Activated CD8-positive, alpha-beta memory T cell treated with anti-CD3 and anti-CD28 coated beads, Interleukin-2, amount 10 ng/mL, durations not matched to agents 7 days and 5 days (primary cell): ENCODE results near the gene CERCAM. TPM values are rescaled to one million over a fixed set of nuclear protein-coding genes. Genes with fewer than 3 reads are reported as not detected.

Experiments used
- ATAC-seq: fragments of 150-1000 bp; cut with Tn5 transposase; one replicate; pipeline ENCODE4 v1.10.0; 2021; ENCODE audit warnings: moderate library complexity
- CTCF ChIA-PET: fragments of 350-600 bp; sonication (Branson Sonifier 250); formaldehyde crosslinking; loops from one replicate; lab custom pipeline; 2021; ENCODE audit warnings: antibody characterized with exemption; lab: Charles Lee
- DNase-seq: peaks from one replicate; pipeline ENCODE4 v3.0.0-alpha.2; 2020
- H3K27ac Mint-ChIP-seq: one replicate; pipeline ENCODE4 v1.8.0; 2021; ENCODE audit warnings: mild to moderate bottlenecking, mixed read lengths
- H3K27me3 Mint-ChIP-seq: one replicate; pipeline ENCODE4 v1.8.0; 2021; ENCODE audit warnings: mixed read lengths
- H3K36me3 Mint-ChIP-seq: one replicate; pipeline ENCODE4 v1.8.0; 2021; ENCODE audit warnings: mild to moderate bottlenecking, mixed read lengths
- H3K4me1 Mint-ChIP-seq: one replicate; pipeline ENCODE4 v1.8.0; 2021; ENCODE audit warnings: mixed read lengths
- H3K4me3 Mint-ChIP-seq: one replicate; pipeline ENCODE4 v1.8.0; 2021; ENCODE audit warnings: mild to moderate bottlenecking, moderate library complexity, mixed read lengths
- H3K9me3 Mint-ChIP-seq: one replicate; pipeline ENCODE4 v1.8.0; 2022; ENCODE audit warnings: low read depth, mixed read lengths
- total RNA-seq, 2 experiments: library from RNA; stranded (reverse); gene quantifications; one replicate each; pipeline ENCODE4 v1.2.3, GENCODE V29; 2021

The CERCAM gene, protein sequence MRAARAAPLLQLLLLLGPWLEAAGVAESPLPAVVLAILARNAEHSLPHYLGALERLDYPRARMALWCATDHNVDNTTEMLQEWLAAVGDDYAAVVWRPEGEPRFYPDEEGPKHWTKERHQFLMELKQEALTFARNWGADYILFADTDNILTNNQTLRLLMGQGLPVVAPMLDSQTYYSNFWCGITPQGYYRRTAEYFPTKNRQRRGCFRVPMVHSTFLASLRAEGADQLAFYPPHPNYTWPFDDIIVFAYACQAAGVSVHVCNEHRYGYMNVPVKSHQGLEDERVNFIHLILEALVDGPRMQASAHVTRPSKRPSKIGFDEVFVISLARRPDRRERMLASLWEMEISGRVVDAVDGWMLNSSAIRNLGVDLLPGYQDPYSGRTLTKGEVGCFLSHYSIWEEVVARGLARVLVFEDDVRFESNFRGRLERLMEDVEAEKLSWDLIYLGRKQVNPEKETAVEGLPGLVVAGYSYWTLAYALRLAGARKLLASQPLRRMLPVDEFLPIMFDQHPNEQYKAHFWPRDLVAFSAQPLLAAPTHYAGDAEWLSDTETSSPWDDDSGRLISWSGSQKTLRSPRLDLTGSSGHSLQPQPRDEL
- total RNA-seq, result 10 to 100 TPM in 1 of 2 experiments, 1 to 10 TPM in 1; 5.2 to 12.2 TPM

DNA sequence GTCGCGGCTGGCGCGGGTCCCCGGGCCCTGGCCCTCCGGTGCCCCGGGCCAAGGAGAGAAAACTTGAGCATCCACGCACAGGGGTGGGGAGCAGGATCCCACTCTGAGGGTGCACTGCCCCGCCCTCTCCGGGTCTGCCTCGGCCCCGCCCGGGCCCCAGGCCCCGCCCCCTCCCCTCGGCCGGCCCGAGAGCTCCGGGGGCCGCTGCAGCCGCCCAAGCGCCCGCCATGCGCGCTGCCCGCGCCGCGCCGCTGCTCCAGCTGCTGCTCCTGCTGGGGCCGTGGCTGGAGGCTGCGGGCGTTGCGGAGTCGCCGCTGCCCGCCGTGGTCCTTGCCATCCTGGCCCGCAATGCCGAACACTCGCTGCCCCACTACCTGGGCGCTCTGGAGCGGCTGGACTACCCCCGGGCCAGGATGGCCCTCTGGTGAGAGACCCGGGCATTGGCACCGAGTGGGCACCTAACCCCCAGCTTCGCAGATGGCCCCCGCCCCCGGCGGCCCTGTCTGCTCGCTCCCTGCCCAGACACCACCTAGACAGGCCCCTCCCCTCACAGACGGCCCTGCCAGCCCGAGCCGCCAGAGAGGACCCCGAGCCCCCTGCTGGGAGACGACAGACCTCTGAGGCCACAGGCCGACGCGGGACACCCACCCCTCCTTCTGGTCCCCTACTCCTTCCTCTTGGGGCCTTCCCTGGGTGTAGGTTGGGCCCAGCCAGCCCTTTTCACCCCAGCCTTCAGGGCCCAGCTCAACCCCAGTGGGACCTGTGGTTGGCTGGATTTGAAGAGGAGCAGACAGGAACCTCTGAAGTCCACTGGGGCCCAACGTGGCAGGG is at the start of gene CERCAM:
TSS of gene CERCAM (plus strand) at position 207 of the 831 bp plus-strand sequence. CDS start at position 228, 21 bp downstream.
- H3K27me3 Mint-ChIP-seq, result peaks cover 30% of the 10 kb centered on the region
- CTCF ChIA-PET, result interaction anchor here (0.8 to 3.2 kb wide), 20 partner anchors 10 to 281 kb away, joined by 3 to 38 read pairs (median 4); partner anchors contain the start of genes PKN3 and URM1
- H3K36me3 Mint-ChIP-seq, result no peaks in the 10 kb centered on the region
- DNase-seq, result peak; percentile 66
- H3K4me3 Mint-ChIP-seq, result peak within 1 kb of the TSS; percentile 70
- peaks cover 29% of the 10 kb centered on the region for H3K4me1 Mint-ChIP-seq
- peak; percentile 83 for ATAC-seq
- H3K27ac Mint-ChIP-seq, result peak within 1 kb of the TSS; percentile 5
- no peaks in the 10 kb centered on the region for H3K9me3 Mint-ChIP-seq

DNA sequence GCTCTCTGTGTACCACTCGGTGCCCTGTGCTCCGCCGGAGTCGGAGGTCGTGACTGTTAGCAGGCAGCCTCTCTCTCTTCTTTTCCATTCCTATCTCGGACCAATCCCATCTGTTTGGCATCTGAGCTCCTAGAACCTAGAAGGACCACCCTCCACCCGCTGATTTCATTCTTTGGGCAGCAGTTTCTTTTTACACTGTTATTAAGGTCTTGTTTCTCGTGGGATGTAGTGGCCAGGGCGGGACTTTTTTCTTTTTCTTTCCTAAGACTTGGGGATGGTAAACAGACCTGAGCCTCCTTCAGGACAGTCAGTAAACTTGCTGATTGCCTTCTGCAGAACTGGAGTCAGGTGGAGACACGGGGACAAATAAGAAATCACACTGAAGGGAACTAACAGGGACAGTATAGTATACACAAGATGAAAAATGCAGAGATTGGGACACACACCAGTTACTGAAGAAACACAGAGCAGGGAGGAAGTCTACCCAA is 49.0 kb upstream of the CERCAM start:
- H3K27me3 Mint-ChIP-seq, result no peaks in the 10 kb centered on the region
- CTCF ChIA-PET, result interaction anchor here (0.7 to 3.7 kb wide), 8 partner anchors 9 to 172 kb away, joined by 3 to 51 read pairs (median 4); partner anchors contain the start of gene CERCAM
- ATAC-seq, result no peak

DNA sequence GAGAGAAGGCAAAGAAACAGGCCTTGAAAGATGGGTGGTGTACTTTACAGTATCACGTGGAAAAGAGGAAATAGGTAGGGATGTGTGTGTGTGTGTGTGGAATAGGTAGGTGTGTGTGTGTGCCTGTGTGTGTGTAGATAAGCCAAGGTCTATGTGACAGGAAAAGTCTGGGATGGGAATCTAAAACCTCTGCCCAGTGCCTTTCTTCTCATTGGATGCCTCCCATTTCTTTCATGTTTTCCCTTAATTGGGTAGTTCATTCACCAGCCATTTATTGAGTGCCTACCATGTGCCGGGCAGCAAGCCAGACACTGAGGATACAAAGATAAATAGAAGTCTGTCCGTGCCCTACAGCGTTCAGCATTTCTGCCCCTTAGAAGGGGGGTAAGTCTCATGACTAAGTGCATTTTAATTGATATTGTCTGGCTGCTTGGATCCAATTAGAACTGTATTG is 48.4 kb upstream of the CERCAM start:
- no peaks in the 10 kb centered on the region for H3K9me3 Mint-ChIP-seq
- no peaks in the 10 kb centered on the region for H3K27me3 Mint-ChIP-seq
- peak overlapping the region; percentile 91 for H3K27ac Mint-ChIP-seq
- no peak for ATAC-seq
- H3K36me3 Mint-ChIP-seq, result peaks cover 8% of the 10 kb centered on the region
- H3K4me1 Mint-ChIP-seq, result peaks cover 27% of the 10 kb centered on the region
- CTCF ChIA-PET, result interaction anchor here (0.7 to 3.7 kb wide), 4 partner anchors 10 to 48 kb away, joined by 3 to 51 read pairs (median 4); no protein-coding TSS in a partner anchor
- no peak for DNase-seq
- H3K4me3 Mint-ChIP-seq, result peak overlapping the region; percentile 95

More for the DNA sequence above, 49.0 kb upstream of the CERCAM start:
- H3K4me1 Mint-ChIP-seq, result peaks cover 27% of the 10 kb centered on the region
- peaks cover 8% of the 10 kb centered on the region for H3K36me3 Mint-ChIP-seq
- peak overlapping the region; percentile 91 for H3K27ac Mint-ChIP-seq
- peak overlapping the region; percentile 95 for H3K4me3 Mint-ChIP-seq
- no peak for DNase-seq
- no peaks in the 10 kb centered on the region for H3K9me3 Mint-ChIP-seq

DNA sequence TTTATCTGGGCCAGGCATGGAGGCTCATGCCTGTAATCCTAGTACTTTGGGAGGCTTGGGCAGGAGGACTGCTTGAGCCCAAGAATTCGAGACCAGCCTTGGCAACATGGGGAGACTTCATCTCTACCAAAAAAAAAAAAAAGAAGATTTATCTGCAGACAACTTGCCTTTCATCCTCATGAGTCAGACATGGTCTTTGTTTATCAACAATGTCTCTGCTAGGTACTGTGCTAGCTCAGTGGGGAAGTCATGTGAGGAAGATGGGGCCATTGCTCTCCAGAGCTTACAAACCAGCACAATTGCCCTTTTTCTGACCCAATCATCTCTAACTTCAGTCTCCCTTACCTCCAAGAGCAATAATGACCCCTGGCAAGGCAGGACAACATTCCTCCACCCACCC is 47.9 kb upstream of the CERCAM start:
- DNase-seq, result no peak
- peaks cover 8% of the 10 kb centered on the region for H3K36me3 Mint-ChIP-seq
- H3K4me1 Mint-ChIP-seq, result peaks cover 27% of the 10 kb centered on the region
- H3K9me3 Mint-ChIP-seq, result no peaks in the 10 kb centered on the region
- ATAC-seq, result no peak
- H3K4me3 Mint-ChIP-seq, result peak overlapping the region; percentile 95
- no peaks in the 10 kb centered on the region for H3K27me3 Mint-ChIP-seq
- H3K27ac Mint-ChIP-seq, result no peak overlapping the region
- CTCF ChIA-PET, result interaction anchor here (1.0 to 3.7 kb wide), 3 partner anchors 11 to 47 kb away, joined by 3 to 51 read pairs (median 4); no protein-coding TSS in a partner anchor

DNA sequence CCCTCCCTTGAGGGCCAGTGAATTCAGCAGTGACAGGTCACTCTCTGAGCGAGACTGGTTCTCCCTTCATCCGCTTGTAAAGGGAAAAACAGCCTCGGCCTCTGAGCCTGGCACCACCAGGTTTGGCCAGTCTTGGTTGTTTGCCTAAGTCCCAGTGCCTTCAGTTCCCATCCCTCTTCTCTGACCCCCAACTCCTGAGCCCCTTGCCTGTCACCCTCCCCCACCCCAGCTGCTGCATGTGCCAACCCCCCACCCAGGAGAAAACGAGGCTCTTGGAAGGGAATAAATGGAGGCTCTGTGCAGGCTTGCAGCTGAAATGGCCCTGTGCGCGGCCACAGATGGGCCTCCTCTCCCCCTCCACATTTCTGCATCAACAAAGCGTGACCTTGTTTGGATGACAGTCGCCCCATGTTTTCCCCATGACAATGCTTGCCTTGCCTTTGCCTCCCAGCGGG is 46.4 kb upstream of the CERCAM start:
- Mint-ChIP-seq H3K27me3 (no peaks in the 10 kb centered on the region), H3K36me3 (peaks cover 11% of the 10 kb centered on the region), H3K27ac (no peak overlapping the region), H3K4me3 (no peak overlapping the region), H3K4me1 (peaks cover 27% of the 10 kb centered on the region), H3K9me3 (no peaks in the 10 kb centered on the region)
- DNase-seq, result no peak
- CTCF ChIA-PET, result no interaction called here
- no peak for ATAC-seq

DNA sequence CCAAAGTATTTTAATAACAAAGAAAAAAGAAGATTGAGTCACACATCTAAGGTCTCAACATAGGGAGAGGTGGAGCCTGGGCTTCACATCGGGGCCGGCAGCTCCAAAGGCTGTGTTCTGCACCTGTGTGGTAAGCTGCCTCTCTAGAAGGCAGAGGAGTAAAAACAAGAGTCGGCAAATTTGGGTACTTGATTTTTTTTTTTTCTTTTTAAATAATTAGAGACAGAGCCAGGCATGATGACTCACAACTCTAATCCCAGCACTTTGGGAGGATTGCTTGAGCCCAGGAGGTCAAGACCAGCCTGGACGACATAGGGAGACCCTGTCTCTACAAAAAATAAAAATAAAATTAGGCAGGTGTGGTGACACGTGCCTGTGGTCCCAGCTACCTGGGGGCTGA is 44.8 kb upstream of the CERCAM start:
- ATAC-seq (no peak), DNase-seq (no peak)
- H3K36me3 Mint-ChIP-seq, result peaks cover 14% of the 10 kb centered on the region
- peaks cover 19% of the 10 kb centered on the region for H3K4me1 Mint-ChIP-seq
- no peaks in the 10 kb centered on the region for H3K9me3 Mint-ChIP-seq
- CTCF ChIA-PET, result no interaction called here
- H3K27me3 Mint-ChIP-seq, result no peaks in the 10 kb centered on the region
- H3K27ac Mint-ChIP-seq, result no peak overlapping the region
- no peak overlapping the region for H3K4me3 Mint-ChIP-seq

DNA sequence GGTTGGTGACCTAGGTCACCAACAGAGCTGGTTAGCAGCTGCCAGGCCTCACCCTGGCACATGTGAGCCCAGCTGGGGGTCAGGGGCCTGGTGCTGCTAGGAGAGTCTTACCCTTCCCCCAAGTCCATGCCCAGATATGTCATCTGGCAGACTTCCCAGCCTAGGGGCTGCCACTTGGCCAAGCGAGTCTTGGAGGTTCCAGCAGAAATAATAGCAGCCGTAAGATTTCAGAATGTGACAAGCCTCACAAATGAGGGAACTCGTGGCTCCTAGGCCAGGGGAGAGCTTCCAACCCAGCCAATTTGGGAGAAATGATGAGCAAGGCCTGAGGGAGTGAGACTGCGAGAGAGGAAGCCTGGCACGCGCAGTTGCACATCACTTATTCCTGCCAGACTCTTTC is 38.4 kb upstream of the CERCAM start:
- DNase-seq (no peak), ATAC-seq (no peak)
- Mint-ChIP-seq H3K4me1 (no peaks in the 10 kb centered on the region), H3K36me3 (peaks cover 9% of the 10 kb centered on the region), H3K4me3 (no peak overlapping the region), H3K27me3 (no peaks in the 10 kb centered on the region), H3K27ac (no peak overlapping the region), H3K9me3 (no peaks in the 10 kb centered on the region)
- CTCF ChIA-PET, result interaction anchor here (1.6 kb wide), 1 partner anchor 56 kb away, joined by 3 read pairs; no protein-coding TSS in a partner anchor

DNA sequence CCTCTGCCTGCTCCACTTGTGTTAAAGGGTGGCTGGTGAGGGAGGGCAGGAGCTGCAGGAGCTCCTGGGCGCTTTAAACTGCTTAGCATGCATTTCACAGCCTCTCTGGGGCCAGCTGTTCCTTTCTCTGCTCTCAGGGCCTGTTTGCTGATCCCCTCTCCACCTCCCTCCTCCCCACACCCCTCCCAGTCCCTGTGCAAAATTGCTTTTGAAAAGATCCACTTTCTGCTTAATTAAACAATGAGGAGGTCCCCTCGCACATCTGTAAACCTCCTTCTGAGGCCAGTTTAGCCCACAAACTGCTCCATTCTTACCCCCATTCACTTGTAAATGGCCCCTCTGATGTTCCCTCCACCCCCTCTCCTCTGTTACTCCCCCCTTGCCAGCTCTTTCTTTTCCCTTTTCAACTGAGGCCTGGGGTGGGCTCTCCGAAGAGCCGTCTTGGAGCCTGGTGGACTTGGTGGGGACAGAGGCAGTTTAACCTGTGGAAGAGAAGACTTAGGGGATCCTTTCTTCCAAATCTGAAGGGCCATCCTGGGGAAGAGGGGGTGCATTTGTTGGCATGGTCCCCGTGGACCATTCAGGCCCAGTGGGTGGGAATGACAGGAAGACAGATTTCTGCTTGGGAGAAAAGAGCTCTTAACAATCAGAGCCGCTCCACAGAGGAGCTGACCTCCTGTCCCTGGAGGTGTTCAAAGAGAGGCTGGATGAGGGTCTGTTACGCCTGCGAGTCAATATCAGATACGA is 37.5 kb upstream of the CERCAM start:
- Mint-ChIP-seq H3K4me1 (no peaks in the 10 kb centered on the region), H3K36me3 (peaks cover 9% of the 10 kb centered on the region), H3K27ac (no peak overlapping the region), H3K9me3 (no peaks in the 10 kb centered on the region), H3K4me3 (no peak overlapping the region), H3K27me3 (no peaks in the 10 kb centered on the region)
- DNase-seq, result no peak
- ATAC-seq, result no peak
- CTCF ChIA-PET, result interaction anchor here (1.0 to 2.5 kb wide), 5 partner anchors 12 to 55 kb away, joined by 3 to 6 read pairs (median 3); partner anchors contain the start of gene URM1

DNA sequence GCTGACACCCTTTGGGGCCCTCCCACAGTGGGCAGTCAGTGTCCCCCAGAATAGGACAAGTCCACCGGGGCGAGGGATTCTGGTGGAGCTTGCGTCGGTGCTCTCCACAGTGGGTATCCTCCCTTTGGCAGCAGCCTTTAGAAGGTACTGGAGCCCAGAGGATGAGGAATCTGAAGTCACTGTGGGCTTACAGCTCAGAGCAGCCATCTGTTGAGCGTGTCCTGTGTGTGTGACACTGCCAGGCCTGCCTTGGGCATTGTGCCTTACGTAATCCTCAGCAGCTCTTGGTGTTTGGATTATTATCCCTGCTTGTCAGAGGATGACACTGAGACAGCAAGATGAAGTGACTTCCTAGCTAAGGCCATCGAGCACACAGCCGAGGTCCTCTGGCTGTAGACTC is 36.9 kb upstream of the CERCAM start:
- Mint-ChIP-seq H3K27ac (no peak overlapping the region), H3K9me3 (no peaks in the 10 kb centered on the region), H3K36me3 (peaks cover 7% of the 10 kb centered on the region), H3K27me3 (no peaks in the 10 kb centered on the region), H3K4me1 (no peaks in the 10 kb centered on the region), H3K4me3 (no peak overlapping the region)
- CTCF ChIA-PET, result interaction anchor here (0.6 to 2.5 kb wide), 5 partner anchors 12 to 45 kb away, joined by 3 to 6 read pairs (median 3); partner anchors contain the start of gene URM1
- no peak for DNase-seq
- ATAC-seq, result no peak

DNA sequence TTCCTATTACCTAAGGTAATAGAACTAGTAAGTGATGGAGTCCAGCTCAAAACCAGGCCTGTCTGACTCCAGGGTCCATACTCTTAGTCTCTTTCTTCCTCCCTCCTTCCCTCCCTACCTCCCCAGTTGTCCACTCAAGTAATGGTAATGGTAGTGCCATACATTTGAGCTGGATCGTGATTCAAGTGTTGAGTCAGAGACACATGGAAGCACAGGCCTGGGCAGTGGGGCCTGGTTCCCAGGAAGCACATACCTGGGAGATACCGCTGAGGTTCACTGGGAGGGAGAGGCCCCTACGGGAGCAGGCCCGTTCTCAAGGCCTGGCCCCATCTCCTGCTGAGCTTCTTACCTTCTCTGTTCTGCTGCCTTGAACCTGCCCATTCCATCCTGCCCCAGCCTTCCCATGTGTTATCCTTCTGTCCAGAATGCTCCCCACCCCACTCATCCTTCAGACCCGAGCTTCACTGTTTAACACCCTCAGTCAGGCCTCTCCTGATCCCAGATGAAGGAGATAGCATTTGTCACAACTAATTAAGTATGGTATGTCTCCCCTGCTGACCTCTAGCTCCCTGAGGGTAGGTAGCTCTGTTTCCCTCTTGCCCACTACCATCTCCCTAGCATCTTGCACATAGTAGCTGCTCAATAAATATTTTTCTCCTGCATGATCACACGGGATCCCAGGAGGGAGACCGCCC is 35.7 kb upstream of the CERCAM start:
- Mint-ChIP-seq H3K4me1 (no peaks in the 10 kb centered on the region), H3K36me3 (peaks cover 4% of the 10 kb centered on the region), H3K27me3 (no peaks in the 10 kb centered on the region), H3K9me3 (no peaks in the 10 kb centered on the region), H3K27ac (no peak overlapping the region), H3K4me3 (no peak overlapping the region)
- CTCF ChIA-PET, result interaction anchor here (1.0 to 2.5 kb wide), 3 partner anchors 23 to 128 kb away, joined by 3 to 6 read pairs (median 4); no protein-coding TSS in a partner anchor
- DNase-seq, result no peak
- no peak for ATAC-seq

DNA sequence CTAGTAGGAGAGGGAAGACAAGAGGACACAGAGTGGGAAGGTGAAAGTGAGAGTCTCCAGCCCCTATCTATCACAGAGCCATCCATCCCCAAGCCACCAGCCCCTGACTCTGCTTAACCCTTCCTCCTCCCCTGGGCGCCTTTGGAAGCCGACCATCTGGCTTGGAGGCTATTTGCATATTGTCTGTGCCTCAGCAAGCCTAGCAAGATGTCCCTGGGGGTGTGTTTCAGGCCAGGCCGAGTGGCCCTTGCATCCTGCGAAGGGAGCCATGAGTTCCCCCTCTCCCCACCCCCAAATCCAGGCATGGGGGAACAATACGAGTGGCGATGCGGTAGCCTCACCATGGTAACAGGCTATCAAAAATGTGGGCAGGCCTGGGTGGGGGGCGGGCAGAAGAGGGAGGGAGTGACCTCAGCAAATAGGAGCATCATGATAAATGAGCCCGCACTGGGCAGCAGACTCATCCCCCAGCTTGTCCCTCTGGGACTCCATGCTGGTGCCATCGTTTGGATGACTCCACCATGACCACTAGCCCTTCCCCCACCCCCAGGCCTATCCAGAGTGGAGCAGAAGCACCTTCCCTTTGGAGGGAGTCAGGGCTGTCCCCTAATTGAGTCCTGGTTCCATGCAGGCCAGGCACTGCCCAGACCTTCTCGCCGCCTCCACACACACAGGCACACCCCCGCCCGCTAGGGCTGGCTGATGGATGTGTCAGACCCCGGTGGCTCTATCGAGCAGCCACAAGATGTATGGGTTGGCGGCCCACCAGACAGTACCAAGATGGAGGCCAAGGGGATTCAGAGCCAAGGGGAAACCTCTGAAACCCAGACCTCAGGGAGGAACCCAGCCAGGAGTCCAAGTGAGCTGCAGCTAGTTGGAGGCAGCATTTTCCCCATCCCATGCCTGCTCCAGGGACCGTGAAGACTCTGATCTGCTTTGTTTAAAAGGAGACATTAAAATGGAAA is 34.9 kb upstream of the CERCAM start:
- no peaks in the 10 kb centered on the region for H3K4me1 Mint-ChIP-seq
- peaks cover 3% of the 10 kb centered on the region for H3K36me3 Mint-ChIP-seq
- no peaks in the 10 kb centered on the region for H3K27me3 Mint-ChIP-seq
- no peaks in the 10 kb centered on the region for H3K9me3 Mint-ChIP-seq
- DNase-seq (no peak), ATAC-seq (no peak)
- no peak overlapping the region for H3K4me3 Mint-ChIP-seq
- CTCF ChIA-PET, result interaction anchor here (2.5 kb wide), 1 partner anchor 24 kb away, joined by 6 read pairs; no protein-coding TSS in a partner anchor
- no peak overlapping the region for H3K27ac Mint-ChIP-seq
